NB4 (cell line): ENCODE data around the gene LRCOL1.

Experiments
- CTCF ChIP-seq: IDR thresholded peaks from one replicate; pipeline ENCODE4 v1.5.1; 2012; ENCODE audit warnings: low read depth, low read length
- POLR2A ChIP-seq: IDR thresholded peaks from 2 replicates; pipeline ENCODE4 v1.6.1; 2011; ENCODE audit warnings: mild to moderate bottlenecking; ENCODE audit not compliant: insufficient read length; ENCODE audit errors: extremely low read depth

- no peak for TF ChIP-seq CTCF
- no peak for TF ChIP-seq POLR2A
These were observed 29.6 kb downstream of the LRCOL1 start for GRCh38 chr12:132580701-132581292.
